ENCODE measurements around the gene C10orf90.

C10orf90 gene

DNA sequence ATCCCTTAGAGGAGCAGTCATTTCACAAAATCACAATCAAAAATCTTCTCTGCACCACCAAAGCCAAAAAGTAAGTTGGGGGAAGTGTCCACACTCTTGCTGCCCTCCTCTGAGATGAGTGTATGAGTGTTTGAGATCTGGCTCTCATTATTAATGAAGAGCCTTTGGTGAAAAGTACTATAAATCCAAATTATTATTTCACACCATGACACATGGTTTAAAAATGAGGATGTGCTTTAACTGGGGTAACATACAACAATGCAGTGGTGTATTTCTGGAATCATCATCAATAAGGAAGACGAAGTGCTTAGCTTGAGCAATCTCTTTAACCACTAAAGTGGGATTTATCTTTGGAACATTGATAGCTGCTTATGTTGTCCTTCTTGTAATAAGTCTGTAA, 168.1 kb downstream of the C10orf90 start:
- DNase-seq (ENCODE audit: low read depth), result no peak

GRCh38 chr10:126501828-126502227, 168.7 kb downstream of the C10orf90 start:
- no peak for DNase-seq (ENCODE audit: low read depth)

DNA sequence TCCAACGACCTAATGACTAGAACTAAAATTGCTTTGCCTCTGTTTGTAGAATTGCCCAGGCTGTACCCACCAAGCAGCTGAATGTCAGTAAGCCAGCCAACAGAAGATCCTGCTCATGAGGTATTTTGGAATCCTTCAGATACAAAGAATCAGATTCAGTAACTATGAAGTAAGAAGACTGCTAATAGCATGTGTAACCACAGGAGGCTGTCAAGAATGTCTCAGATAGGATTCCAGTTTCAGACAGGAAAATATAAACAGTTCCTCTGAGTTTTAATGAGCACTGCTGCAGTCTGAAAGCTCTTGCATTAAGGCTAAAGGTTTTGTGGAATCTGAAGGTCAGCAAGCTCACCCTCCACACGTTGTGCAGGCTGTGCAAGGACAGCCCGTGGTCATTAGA, 169.6 kb downstream of the C10orf90 start:
- no peak for DNase-seq (ENCODE audit: low read depth)

- DNase-seq (ENCODE audit: low read depth), result no peak
Observed at GRCh38 chr10:126500185-126500584, 170.3 kb downstream of the C10orf90 start.

GRCh38 chr10:126499744-126500143, 170.7 kb downstream of the C10orf90 start:
- DNase-seq (ENCODE audit: low read depth), result no peak

DNA sequence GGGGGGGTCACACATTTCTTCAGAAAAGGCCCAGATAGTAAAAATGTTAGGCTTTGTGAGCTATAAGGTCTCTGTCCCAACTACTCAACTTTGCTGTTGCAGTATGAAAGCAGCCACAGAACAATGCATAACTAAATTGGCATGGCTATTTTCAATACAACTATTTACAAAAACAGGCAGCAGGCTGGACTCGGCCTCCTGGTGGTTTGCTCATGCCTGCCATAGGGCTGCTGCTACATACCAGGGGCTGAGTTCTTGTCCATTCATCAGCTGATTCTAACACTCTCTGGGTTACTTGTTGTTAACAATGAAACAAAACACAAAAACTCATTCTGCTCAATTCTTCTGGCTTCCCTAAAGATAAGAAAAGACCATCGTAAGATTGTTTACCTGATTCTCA, 172.8 kb downstream of the C10orf90 start:
- DNase-seq (ENCODE audit: low read depth), result no peak

DNA sequence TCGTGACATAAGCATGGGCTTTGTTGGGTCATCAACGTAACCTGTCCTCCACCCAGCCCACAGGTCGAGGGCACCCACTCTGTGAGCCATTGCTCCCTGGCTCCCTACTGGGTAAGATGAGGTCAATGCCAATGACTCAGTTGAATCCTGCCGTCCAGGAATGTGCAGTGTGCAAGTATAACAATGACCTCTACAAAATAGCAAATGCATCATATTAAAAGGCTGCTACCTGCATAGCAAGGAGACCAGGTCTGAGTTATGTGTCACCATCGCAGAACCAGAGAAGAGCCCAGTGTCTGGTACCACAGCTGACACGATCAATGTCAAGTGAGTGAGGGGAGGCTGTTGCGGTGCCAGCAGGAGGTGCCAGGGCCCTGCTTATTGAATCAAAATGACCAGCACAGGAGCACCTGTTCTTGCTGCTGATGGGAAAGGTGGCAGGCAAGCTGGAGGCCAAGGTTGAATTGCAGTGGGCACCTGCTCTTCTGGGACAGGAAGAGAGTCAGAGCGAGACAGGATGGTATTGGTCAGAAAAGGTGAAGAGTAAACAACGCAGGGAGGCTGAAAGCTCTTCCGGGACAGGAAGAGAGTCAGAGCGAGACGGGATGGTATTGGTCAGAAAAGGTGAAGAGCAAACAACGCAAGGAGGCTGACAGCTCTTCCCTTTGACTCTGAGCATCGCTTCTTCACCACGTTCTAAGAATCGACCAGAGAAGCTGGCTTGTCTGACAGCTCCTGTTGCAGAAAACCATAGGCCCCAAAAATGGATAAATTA, 173.5 kb downstream of the C10orf90 start:
- no peak for DNase-seq (ENCODE audit: low read depth)

DNA sequence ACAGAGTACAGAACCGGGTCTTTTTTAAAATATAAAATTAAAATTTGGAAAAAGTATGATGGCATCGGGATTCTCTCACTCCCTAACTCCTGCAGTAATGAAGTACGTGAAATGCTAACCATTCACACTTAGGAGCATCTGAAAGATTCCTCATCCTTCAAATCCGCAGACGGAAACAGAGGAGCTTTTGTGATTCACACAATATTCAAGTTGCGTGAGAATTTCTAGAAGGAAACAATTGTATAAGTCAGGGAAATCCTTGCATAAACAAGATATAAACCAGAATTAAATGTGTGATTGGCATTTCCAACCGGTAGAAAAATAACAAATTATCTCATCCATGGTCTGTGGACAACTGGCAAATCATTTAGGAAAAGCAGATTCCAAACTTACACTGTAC, 179.0 kb downstream of the C10orf90 start:
- DNase-seq (ENCODE audit: low read depth), result no peak

GRCh38 chr10:126481181-126481580, 189.3 kb downstream of the C10orf90 start:
- DNase-seq (ENCODE audit: low read depth), result no peak

DNA sequence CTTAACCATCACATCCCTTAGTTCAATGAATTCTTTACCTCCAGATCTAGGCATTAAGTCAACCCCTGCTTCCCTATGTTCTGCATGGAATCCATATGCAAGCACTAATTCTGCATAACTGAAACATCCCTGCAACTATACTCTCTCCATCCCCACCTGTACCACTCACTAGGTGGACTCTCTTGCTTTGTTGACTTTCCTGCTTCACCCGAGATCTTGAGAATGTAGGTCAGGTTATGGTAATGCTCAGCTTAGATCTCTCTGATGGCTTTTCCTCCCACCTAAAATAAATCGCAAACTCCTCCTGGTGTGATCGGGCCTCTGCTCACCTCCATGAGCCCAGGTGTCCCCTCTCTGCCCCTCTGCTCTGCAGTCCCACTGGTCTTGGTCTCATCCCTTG, 189.8 kb downstream of the C10orf90 start:
- no peak for DNase-seq (ENCODE audit: low read depth)

- DNase-seq (ENCODE audit: low read depth), result no peak
Observed at GRCh38 chr10:126479280-126479895, 191.1 kb downstream of the C10orf90 start.

DNA sequence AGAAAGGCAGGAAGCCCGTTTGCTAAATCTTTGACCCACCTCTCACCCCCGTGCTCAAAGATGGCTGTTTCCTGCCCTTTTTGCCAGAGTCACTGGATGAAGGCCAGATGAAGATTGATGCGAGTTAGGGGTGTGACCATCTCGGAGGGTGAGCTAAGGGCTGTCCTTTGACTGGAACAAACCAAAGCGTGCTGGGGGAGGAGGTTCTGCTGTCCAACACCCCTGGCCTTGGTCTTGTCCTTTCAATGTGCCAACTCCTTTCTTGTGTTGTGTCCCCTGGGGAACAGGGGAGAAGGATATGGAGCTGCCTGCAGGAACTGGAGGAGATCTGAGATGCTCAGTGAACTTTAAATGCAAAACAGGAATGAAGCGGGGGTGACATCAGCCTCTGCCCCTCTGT, 191.9 kb downstream of the C10orf90 start:
- DNase-seq (ENCODE audit: low read depth), result no peak

DNA sequence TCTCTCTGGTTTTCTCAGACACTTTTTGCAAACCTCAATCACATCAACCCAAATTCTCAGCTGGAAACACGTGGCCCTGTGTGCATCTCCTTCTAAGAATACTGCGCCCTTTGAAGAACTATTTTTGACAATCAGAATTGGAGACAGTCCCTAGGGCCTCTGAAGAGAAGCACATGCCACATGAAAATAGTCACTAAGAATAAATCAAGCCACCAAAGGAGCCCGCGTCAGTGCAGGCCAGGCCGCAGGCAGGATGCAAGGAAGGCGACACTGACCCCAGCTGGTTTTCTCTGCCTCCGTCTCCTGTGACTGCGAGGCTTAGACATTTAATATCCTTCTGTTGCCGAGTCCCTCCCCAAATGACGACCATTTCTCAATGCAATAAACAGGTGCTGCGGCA, 194.2 kb downstream of the C10orf90 start:
- DNase-seq (ENCODE audit: low read depth), result no peak

DNA sequence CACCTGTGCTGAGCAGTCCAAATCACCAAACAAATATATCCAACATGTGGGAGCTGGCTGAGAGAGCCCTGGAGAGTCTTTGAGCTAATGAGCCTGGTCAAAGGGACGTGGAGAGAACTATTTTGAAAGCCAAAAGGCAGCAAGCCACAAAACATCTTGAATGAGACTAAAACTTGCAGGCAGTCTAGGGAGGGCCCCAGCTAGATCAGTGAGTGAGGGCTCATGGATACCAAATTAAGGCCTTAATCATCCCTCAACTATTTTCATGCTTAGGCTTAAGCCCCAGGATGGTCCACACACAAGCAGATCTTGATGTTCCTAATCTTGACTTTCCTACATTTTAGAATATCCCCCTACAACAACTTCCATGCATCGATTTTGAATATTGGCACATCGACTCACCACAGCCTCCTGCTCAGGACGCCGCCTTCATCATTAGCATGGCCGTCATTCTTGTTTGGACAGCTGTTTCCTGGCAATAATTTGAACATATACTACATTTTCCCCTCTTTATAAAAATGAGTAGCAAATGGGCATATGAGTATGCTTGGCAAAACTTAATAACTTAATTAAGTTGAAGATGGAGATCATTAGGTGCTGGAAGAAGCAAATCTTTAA, 195.3 kb downstream of the C10orf90 start:
- no peak for DNase-seq (ENCODE audit: low read depth)

GRCh38 chr10:126474031-126474430, 196.5 kb downstream of the C10orf90 start:
- DNase-seq (ENCODE audit: low read depth), result no peak

GRCh38 chr10:126470991-126471390, 199.5 kb downstream of the C10orf90 start:
- DNase-seq (ENCODE audit: low read depth), result no peak

DNA sequence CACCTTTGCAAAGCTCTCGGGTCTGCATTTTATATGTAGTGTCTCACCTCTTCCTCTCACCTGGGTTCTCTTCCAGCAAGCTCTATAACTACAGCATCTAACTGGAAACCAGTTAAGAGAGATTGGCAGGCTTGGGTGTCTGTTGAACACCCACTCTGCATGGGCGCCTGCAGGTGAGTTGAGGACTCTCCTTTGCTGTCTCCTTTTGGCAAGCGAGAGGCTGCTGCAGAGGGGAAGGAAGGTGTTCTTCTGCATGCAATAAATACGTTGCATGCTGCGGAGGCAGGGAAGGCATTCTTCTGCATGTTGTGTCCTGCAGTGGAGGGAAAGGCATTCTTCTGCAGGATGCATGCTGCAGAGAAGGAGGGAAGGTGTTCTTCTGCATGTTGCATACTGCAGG, 200.8 kb downstream of the C10orf90 start:
- DNase-seq (ENCODE audit: low read depth), result no peak

DNA sequence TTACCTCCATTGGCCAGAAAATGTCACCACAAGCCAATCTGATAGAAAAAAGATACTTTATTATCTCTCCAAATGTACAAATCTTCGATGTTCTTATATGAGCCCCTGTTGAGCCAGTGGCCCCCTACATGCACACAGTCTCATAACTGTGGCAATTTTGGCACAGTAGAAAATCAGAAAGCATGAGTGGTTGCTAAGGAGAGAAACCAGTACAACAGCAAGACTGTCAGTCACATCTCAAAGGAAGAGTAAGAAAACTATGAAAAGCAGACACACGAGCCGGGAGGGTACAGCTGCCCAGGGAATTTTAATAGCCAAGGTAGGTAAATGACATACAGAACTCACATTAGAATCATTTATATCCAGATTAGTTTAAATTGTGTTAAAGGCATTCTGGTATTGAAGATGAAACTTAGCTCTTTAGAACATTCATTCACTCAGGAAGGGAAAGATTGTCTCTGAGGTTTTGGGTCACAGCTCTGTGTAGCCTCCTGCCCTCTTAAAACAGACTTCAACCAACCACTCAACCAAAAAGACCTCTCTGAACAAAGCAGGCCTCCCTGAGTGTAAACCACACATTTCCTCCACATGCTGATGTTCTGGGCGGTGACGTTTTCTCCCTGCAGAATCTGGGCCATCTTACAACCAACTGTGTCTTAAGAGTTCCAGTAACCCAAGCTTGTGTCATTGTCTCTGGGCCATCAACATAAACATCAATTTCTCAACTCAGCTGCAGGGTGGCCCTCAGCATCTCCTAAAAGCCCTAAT, 201.4 kb downstream of the C10orf90 start:
- no peak for DNase-seq (ENCODE audit: low read depth)

DNA sequence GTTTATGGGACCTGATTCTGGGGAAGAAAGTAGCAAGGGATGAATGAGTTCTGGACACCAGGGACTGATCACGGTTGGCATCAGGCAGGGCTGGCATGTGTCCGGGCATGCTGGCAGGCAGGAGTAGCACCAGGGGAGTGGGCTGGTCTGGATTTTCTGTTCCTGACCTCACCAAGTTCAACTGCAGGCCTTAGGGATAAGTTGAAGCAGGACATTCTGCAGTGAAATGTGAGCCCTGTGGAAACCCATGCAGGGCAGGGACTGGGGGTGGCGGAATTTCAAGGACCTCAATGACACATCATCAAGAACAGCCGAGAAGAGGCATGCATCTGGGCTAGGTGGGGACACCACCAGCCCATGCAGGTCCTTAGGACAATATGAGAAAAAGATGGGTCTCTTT, 202.0 kb downstream of the C10orf90 start:
- DNase-seq (ENCODE audit: low read depth), result no peak

DNA sequence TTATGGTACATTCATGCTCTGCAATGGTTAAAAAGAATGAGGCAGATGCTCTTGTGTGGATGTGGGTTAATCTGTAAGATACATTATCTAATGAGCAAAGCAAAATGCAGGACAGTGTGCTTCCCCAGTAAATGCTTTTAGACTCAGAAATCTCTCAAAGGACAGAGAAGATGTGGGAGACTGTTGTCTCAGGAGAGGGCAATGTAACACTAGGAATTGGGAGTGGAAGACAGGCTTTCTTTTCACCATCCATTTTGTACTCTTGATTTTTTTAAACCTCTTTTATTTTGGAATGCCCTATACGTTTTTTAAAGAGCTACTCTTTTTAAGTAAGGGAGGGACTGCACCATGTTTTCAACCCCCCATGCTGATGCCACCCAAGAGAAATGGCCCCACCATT, 204.7 kb downstream of the C10orf90 start:
- no peak for DNase-seq (ENCODE audit: low read depth)

GRCh38 chr10:126463286-126463685, 207.2 kb downstream of the C10orf90 start:
- DNase-seq (ENCODE audit: low read depth), result no peak

DNA sequence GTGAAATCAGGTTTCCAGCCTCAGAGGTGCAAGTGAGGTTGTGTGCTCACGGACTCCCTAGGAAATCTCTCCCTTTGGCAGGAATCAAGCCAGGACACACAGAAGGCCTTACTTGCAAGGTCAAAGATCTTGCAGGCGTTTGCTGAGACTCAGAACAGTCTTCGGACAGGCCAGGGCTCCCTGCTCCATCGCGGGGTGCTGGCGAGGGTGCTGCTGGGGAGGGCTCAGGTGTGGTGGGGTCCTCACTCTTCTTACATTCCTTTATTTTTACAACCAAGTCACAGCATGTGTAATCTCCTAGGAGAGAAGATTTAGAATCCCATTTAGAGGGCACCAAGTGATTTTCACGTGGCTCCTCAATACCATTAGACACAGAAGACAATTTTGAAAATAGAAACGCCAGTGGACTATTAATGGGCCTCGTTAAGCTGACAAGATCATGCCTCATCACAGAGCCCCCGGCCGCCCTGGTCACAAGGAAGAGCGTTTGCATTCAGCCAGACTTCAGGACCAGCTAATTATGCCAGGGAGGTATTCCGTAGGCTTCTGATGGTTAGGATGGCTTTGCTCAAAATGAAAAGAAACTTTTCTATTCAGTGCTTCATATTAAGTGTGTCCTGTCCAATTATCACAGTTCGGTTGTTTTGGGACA, 209.1 kb downstream of the C10orf90 start:
- no peak for DNase-seq (ENCODE audit: low read depth)

Measured in stimulated activated CD4-positive, alpha-beta T cell treated with anti-CD3 and anti-CD28 coated beads, Interleukin-2, amount 100 ng/mL, for 4 hours (primary cell).